Measurements from ENCODE around the gene SMIM28.

DNA sequence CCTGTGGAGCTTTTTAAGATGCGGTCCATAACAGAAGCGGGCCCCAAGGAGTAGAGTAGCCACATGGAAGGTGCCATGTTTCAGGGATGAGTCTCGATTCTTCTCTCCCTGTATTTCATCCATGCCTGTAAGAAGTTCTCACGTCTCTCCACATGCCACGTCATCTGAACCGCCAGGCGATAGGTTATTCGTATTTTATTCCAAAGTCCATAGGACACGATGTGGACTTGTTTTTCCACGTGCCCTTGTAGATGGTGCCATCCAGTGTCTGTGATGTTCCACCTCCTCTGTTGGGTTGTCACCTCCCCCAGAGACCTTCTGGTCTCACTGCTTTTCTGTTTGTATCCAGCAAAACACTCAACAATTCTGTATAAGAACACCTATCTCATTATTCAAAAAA, 43.9 kb downstream of the SMIM28 start:
- TF ChIP-seq, protein P1, sequence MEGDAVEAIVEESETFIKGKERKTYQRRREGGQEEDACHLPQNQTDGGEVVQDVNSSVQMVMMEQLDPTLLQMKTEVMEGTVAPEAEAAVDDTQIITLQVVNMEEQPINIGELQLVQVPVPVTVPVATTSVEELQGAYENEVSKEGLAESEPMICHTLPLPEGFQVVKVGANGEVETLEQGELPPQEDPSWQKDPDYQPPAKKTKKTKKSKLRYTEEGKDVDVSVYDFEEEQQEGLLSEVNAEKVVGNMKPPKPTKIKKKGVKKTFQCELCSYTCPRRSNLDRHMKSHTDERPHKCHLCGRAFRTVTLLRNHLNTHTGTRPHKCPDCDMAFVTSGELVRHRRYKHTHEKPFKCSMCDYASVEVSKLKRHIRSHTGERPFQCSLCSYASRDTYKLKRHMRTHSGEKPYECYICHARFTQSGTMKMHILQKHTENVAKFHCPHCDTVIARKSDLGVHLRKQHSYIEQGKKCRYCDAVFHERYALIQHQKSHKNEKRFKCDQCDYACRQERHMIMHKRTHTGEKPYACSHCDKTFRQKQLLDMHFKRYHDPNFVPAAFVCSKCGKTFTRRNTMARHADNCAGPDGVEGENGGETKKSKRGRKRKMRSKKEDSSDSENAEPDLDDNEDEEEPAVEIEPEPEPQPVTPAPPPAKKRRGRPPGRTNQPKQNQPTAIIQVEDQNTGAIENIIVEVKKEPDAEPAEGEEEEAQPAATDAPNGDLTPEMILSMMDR (IDR thresholded peaks at IDR 0.05; ENCODE audit: low read depth, low read length, poor library complexity, severe bottlenecking), result no peak
- no peak for TF ChIP-seq EZH2phosphoT487 (IDR thresholded peaks at IDR 0.05; ENCODE audit: borderline replicate concordance, low read length)
